CD4-positive, alpha-beta T cell treated with Interleukin-17A for 4 hours (primary cell): ENCODE results near the gene USP1.

Source experiments
- DNase-seq: peaks from one replicate; pipeline ENCODE4 v3.0.0-alpha.2; 2020; ENCODE audit warnings: mixed read lengths

The USP1 gene

DNA sequence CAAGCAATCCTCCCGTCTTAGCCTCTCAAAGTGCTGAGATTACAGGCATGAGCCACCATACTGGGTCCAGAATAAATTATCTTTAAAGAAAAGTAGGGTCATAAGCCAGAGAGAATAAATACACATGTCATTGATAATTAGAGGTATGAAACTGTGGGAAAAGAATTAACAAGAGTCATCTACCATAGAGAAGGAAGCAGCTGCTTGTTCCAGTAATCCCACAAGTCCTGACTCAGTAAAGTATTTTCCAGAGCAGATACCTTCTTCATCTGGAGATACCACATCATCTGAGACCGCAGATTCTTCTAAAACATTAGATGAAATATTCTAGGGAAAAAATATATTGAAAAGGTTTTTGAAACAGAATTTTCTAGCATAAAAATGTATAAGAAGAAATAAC is 55.7 kb downstream of the USP1 start:
- no peak for DNase-seq

DNA sequence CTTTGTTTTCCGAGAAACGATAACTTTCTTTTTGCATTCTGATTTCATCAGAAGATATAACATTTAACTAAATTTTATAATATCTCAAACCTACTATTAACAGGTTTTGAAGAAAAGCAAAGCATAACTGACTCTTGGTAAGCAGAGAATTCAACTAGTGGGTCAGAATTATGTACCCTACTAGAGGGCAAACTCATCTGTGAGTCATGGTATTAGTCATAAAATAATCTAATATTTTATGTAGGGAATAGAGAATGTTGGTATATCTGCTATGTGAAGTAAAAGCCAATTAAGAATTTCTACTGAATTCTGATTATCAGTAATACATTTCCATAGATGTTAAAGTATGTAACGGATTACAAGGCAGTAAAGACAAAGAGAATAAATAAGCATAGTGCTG is 56.8 kb downstream of the USP1 start:
- DNase-seq: no peak

DNA sequence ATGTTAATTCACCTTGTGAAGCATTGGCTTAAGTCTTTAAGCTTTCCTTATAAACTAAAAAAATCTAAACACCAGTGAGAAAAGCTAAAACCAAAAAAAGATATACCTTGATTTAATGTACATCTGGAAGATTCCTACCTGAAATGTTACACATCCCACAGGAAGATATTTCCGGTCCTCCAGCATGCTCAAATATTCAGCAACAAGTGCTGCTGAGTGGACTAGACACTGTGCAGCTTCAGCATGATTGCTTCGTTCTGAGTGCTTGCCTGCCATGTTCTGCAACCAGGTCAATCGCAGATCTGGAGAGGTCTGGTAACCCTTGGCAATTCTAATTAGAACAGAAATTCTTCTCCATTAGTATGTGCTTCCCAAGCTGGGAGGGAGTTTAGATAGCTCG is 57.3 kb downstream of the USP1 start:
- DNase-seq: no peak

DNA sequence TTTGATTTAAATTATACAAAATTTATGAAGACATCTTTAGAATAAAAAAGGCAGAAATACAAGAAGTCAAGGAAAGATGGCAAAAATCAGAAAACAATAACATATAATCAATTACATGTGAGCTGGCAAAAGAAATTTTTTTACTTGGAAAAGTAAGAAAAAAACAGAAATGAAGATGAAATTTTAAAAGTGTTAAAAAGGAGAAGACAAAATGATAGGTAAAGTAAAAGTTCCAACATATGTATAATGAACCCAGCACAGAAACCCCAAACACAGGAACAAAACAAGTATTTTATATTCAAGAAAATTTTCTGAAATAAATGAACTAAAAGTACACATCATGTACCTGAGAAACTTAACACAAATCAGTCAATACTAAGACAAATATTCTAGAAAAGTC is 63.4 kb downstream of the USP1 start:
- DNase-seq: no peak
